ENCODE results near the gene DUSP28.

Gene DUSP28

DNA sequence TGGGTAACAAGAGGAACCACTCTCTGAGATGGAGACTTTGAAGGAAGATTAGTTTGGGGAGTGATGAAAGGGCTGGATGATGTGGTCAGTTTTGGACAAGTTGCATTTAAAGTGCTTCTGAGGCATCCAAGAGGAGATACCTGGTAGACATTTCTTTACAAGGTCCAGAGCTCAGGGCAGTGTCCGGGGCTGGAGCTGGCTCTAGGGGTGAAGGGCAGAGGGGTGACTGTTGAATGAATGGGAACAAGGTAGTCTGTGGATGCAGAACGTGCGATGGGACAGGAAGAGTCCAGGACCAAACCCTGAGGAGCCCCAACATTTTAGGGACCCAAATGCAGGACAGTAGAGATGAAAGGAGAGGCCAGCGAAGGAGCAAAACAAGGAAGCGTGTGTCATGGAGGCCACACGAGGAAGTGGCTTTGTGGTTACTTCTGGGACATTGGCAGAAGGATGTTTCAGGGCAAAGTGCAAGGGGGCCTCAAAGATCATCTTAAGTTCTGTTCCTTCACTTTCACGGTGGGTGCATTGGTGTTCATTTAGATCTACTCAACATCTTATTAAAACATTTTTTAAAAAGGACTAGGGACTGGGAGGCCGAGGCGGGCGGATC, 51.5 kb downstream of the DUSP28 start:
- Histone ChIP-seq H3K36me3 (ENCODE audit: control insufficient read depth, insufficient read depth, low read length, severe bottlenecking) (no peaks in the 10 kb centered on the region), H3K9me3 (ENCODE audit: control insufficient read depth, low read length) (no peaks in the 10 kb centered on the region), H3K4me1 (ENCODE audit: control insufficient read depth, insufficient read depth, low read length) (no peaks in the 10 kb centered on the region), H3K27me3 (replicated peaks; ENCODE audit: control insufficient read depth, insufficient read depth, low read length) (no peaks in the 10 kb centered on the region), H3K4me3 (ENCODE audit: low read length) (no peak overlapping the region), H3K9ac (ENCODE audit: low read length) (no peak overlapping the region)
- DNase-seq (ENCODE audit: low read depth), result no peak

Measured in adipocyte (in vitro differentiated cells).